ENCODE data around the gene RABGAP1L.

DNA sequence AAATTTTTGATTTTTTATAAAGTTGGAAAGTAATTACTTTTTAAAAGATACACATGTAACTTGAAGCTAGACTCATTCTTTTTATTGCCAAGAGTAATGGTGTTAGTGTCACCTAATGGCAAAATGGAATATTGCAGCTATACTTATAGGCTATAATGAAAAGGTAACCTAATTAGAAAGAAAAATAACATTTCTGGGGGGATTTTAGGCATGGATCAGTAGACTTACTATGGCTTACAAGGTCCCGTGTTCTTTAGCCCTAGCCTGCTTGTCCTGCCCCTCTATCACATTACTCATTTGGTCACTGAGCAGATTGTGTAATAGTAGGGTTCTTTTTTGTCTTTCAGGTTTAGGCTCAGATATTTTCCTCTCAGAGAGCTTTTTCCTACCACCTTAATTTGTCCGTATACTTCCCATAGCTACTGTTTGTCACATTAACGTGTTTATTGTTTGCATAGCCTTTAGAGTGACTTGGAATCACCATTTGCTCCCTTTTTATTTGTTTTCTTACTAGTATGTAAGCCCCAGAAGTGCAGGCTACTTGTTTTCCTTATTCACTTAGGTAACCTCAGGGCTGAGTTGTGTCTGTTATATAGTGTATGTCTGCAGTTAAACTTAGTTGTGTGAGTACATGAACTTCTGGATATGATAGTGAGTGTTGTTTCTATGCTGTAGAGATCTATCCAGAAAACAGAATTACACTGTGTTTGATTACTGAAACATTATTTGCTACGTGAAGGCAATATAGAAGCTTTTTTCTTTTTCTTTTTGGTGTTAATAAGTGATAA, 58.7 kb downstream of the RABGAP1L start:
- TF ChIP-seq, protein P1, sequence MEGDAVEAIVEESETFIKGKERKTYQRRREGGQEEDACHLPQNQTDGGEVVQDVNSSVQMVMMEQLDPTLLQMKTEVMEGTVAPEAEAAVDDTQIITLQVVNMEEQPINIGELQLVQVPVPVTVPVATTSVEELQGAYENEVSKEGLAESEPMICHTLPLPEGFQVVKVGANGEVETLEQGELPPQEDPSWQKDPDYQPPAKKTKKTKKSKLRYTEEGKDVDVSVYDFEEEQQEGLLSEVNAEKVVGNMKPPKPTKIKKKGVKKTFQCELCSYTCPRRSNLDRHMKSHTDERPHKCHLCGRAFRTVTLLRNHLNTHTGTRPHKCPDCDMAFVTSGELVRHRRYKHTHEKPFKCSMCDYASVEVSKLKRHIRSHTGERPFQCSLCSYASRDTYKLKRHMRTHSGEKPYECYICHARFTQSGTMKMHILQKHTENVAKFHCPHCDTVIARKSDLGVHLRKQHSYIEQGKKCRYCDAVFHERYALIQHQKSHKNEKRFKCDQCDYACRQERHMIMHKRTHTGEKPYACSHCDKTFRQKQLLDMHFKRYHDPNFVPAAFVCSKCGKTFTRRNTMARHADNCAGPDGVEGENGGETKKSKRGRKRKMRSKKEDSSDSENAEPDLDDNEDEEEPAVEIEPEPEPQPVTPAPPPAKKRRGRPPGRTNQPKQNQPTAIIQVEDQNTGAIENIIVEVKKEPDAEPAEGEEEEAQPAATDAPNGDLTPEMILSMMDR (IDR thresholded peaks at IDR 0.05; ENCODE audit: low read depth, low read length), result peak; percentile 97
- TF ChIP-seq EZH2phosphoT487 (IDR thresholded peaks at IDR 0.05; ENCODE audit: low read depth), result no peak
